HUDEP-2 (cell line): ENCODE results near the gene DGKD.

Source experiments
- DNase-seq, 76 experiments: peaks; one replicate each; lab custom pipeline; 2025; ENCODE audit not compliant: unreplicated experiment in 76 of 76; lab: John Stamatoyannopoulos, UW

Gene DGKD

GRCh38 chr2:233489666-233490065 is 135.4 kb downstream of the DGKD start:
- no peak for DNase-seq

GRCh38 chr2:233490831-233491230 is 136.5 kb downstream of the DGKD start:
- no peak for DNase-seq

- DNase-seq: no peak
These were observed 137.0 kb downstream of the DGKD start for GRCh38 chr2:233491326-233491725.

GRCh38 chr2:233492078-233492477 is 137.8 kb downstream of the DGKD start:
- no peak for DNase-seq

GRCh38 chr2:233492751-233493150 is 138.5 kb downstream of the DGKD start:
- DNase-seq: peak in 1 of 76 experiments; percentile 6

GRCh38 chr2:233495503-233496496 is 141.5 kb downstream of the DGKD start:
- DNase-seq: no peak

GRCh38 chr2:233497692-233498091 is 143.4 kb downstream of the DGKD start:
- no peak for DNase-seq

- no peak for DNase-seq
These were observed 143.8 kb downstream of the DGKD start for GRCh38 chr2:233498126-233498525.

GRCh38 chr2:233499928-233500327 is 145.6 kb downstream of the DGKD start:
- no peak for DNase-seq

- no peak for DNase-seq
These were observed 147.1 kb downstream of the DGKD start for GRCh38 chr2:233501198-233502076.

GRCh38 chr2:233503481-233503880 is 149.2 kb downstream of the DGKD start:
- DNase-seq: no peak

GRCh38 chr2:233503947-233504637 is 149.8 kb downstream of the DGKD start:
- no peak for DNase-seq

- no peak for DNase-seq
These were observed 159.8 kb downstream of the DGKD start for GRCh38 chr2:233513953-233514655.

GRCh38 chr2:233519787-233520611 is 165.7 kb downstream of the DGKD start:
- no peak for DNase-seq
